SK-N-SH treated with all-trans-retinoic acid at 6 μM for 48 hours (cell line): ENCODE data around the gene NTN3.

Source experiments
- ATAC-seq: fragments of 200-7000 bp; cut with Tn5 transposase; 3 replicates; pipeline ENCODE4 v1.9.1; 2020; ENCODE audit warnings: mild to moderate bottlenecking, moderate library complexity
- ARNTL ChIP-seq: fragments of 450-650 bp; formaldehyde crosslinking; IDR thresholded peaks from 2 replicates; pipeline ENCODE4 v1.5.0; 2020; ENCODE audit warnings: low read depth, mild to moderate bottlenecking, moderate library complexity, borderline replicate concordance
- BACH2 ChIP-seq: fragments of 250-450 bp; sonication (Bioruptor Pico); IDR thresholded peaks from 2 replicates; pipeline ENCODE4 v1.9.0; 2021; ENCODE audit warnings: mild to moderate bottlenecking, borderline replicate concordance
- CREB5 ChIP-seq: fragments of 250-450 bp; sonication (Bioruptor Pico); IDR thresholded peaks from 2 replicates; pipeline ENCODE4 v1.5.1; 2020; ENCODE audit warnings: low read depth, mild to moderate bottlenecking, moderate library complexity
- CSDC2 ChIP-seq: fragments of 250-450 bp; sonication (Bioruptor Pico); IDR thresholded peaks from 2 replicates; pipeline ENCODE4 v1.5.0; 2020; ENCODE audit warnings: mild to moderate bottlenecking, moderate library complexity
- CSRNP3 ChIP-seq: fragments of 250-450 bp; sonication (Bioruptor Pico); IDR thresholded peaks from 2 replicates; pipeline ENCODE4 v1.5.1; 2021; ENCODE audit warnings: mild to moderate bottlenecking, moderate library complexity
- ESRRG ChIP-seq: fragments of 250-450 bp; sonication (Bioruptor Pico); IDR thresholded peaks from 2 replicates; pipeline ENCODE4 v1.6.1; 2021; ENCODE audit warnings: mild to moderate bottlenecking
- GLIS3 ChIP-seq: fragments of 250-450 bp; sonication (Bioruptor Pico); IDR thresholded peaks from 2 replicates; pipeline ENCODE4 v1.5.0; 2020; ENCODE audit warnings: mild to moderate bottlenecking, moderate library complexity
- ISL1 ChIP-seq: fragments of 250-450 bp; sonication (Bioruptor Pico); IDR thresholded peaks from 2 replicates; pipeline ENCODE4 v2.1.2; 2022; ENCODE audit warnings: mild to moderate bottlenecking, moderate library complexity
- OSR1 ChIP-seq: fragments of 250-450 bp; sonication (Bioruptor Pico); IDR thresholded peaks from 2 replicates; pipeline ENCODE4 v1.8.0; 2022; ENCODE audit warnings: moderate library complexity, mild to moderate bottlenecking, inconsistent platforms
- PATZ1 ChIP-seq: fragments of 250-450 bp; sonication (Bioruptor Pico); IDR thresholded peaks from 2 replicates; pipeline ENCODE4 v1.8.0; 2020; ENCODE audit warnings: mild to moderate bottlenecking, moderate library complexity, borderline replicate concordance
- POU6F1 ChIP-seq: fragments of 250-450 bp; sonication (Bioruptor Pico); IDR thresholded peaks from 2 replicates; pipeline ENCODE4 v1.8.0; 2021; ENCODE audit warnings: low read depth, mild to moderate bottlenecking, moderate library complexity, borderline replicate concordance
- PPARA ChIP-seq: fragments of 250-450 bp; sonication (Bioruptor Pico); IDR thresholded peaks from 2 replicates; pipeline ENCODE4 v1.5.0; 2020; ENCODE audit warnings: mild to moderate bottlenecking, borderline replicate concordance
- RARB ChIP-seq: fragments of 250-450 bp; sonication (Bioruptor Pico); IDR thresholded peaks from 2 replicates; pipeline ENCODE4 v1.8.0; 2021; ENCODE audit warnings: mild to moderate bottlenecking, moderate library complexity
- SNAI2 ChIP-seq: fragments of 250-450 bp; sonication (Bioruptor Pico); IDR thresholded peaks from 2 replicates; pipeline ENCODE4 v1.5.0; 2020; ENCODE audit warnings: mild to moderate bottlenecking, moderate library complexity
- TCF4 ChIP-seq: fragments of 250-450 bp; sonication (Bioruptor Pico); IDR thresholded peaks from 2 replicates; pipeline ENCODE4 v1.8.0; 2021; ENCODE audit warnings: mild to moderate bottlenecking, moderate library complexity, borderline replicate concordance
- TOX ChIP-seq: fragments of 250-450 bp; sonication (Bioruptor Pico); IDR thresholded peaks from 2 replicates; pipeline ENCODE4 v1.8.0; 2021; ENCODE audit warnings: mild to moderate bottlenecking, moderate library complexity, borderline replicate concordance
- TSHZ2 ChIP-seq: fragments of 250-450 bp; sonication (Bioruptor Pico); IDR thresholded peaks from 2 replicates; pipeline ENCODE4 v1.5.0; 2020; ENCODE audit warnings: mild to moderate bottlenecking, moderate library complexity
- ZC3H10 ChIP-seq: fragments of 250-450 bp; sonication (Bioruptor Pico); IDR thresholded peaks from 2 replicates; pipeline ENCODE4 v1.5.1; 2021; ENCODE audit warnings: mild to moderate bottlenecking, moderate library complexity
- ZFP30 ChIP-seq: fragments of 450-650 bp; formaldehyde crosslinking; IDR thresholded peaks from 2 replicates; pipeline ENCODE4 v1.5.0; 2022; ENCODE audit warnings: mild to moderate bottlenecking, moderate library complexity
- ZNF565 ChIP-seq: fragments of 450-650 bp; formaldehyde crosslinking; conservative IDR thresholded peaks from 2 replicates; pipeline ENCODE4 v1.5.0; 2020; ENCODE audit warnings: low read depth, mild to moderate bottlenecking, moderate library complexity
- ZNF70 ChIP-seq: fragments of 450-650 bp; formaldehyde crosslinking; IDR thresholded peaks from 2 replicates; pipeline ENCODE4 v1.5.0; 2020; ENCODE audit warnings: mild to moderate bottlenecking, moderate library complexity
- ZNF8 ChIP-seq: fragments of 450-650 bp; formaldehyde crosslinking; IDR thresholded peaks from 2 replicates; pipeline ENCODE4 v1.5.0; 2020; ENCODE audit warnings: mild to moderate bottlenecking, moderate library complexity

NTN3 gene

GRCh38 chr16:2482708-2483534 is 11.8 kb downstream of the NTN3 start (continued):
- 0 out of 2 replicates have a peak, but pooled peaks have one; percentile 34 for TF ChIP-seq TSHZ2 (CRISPR knock-in tag)

GRCh38 chr16:2483939-2484897 is 13.1 kb downstream of the NTN3 start:
- ATAC-seq, result no peak

GRCh38 chr16:2484898-2485508 is 13.9 kb downstream of the NTN3 start:
- ATAC-seq, result no peak
- no peak for TF ChIP-seq ZNF565 (CRISPR knock-in tag)
- TF ChIP-seq GLIS3, result no peak
- TF ChIP-seq TOX (CRISPR knock-in tag), result no peak
- TF ChIP-seq OSR1, result no peak
- TF ChIP-seq CREB5, result no peak
- TF ChIP-seq ZNF8 (CRISPR knock-in tag), result no peak
- TF ChIP-seq POU6F1 (CRISPR knock-in tag), result no peak
- TF ChIP-seq TCF4 (CRISPR knock-in tag), result no peak
- no peak for TF ChIP-seq RARB (CRISPR knock-in tag)
- TF ChIP-seq ZC3H10 (CRISPR knock-in tag), result no peak
- no peak for TF ChIP-seq CSRNP3
- TF ChIP-seq ZFP30 (CRISPR knock-in tag), result no peak
- no peak for TF ChIP-seq BACH2 (CRISPR knock-in tag)

More at GRCh38 chr16:2483939-2484897, 13.1 kb downstream of the NTN3 start:
- no peak for TF ChIP-seq ZNF8 (CRISPR knock-in tag)
- no peak for TF ChIP-seq TOX (CRISPR knock-in tag)
- no peak for TF ChIP-seq CSDC2 (CRISPR knock-in tag)
- TF ChIP-seq ARNTL (CRISPR knock-in tag), result no peak
- TF ChIP-seq GLIS3, result no peak
- no peak for TF ChIP-seq ISL1 (CRISPR knock-in tag)
- TF ChIP-seq POU6F1 (CRISPR knock-in tag), result no peak
- TF ChIP-seq ESRRG (CRISPR knock-in tag), result no peak
- TF ChIP-seq ZFP30 (CRISPR knock-in tag), result no peak
- TF ChIP-seq BACH2 (CRISPR knock-in tag), result no peak
- TF ChIP-seq ZNF565 (CRISPR knock-in tag), result no peak
- TF ChIP-seq PATZ1 (CRISPR knock-in tag), result no peak
- TF ChIP-seq SNAI2 (CRISPR knock-in tag), result no peak
- TF ChIP-seq TCF4 (CRISPR knock-in tag), result no peak
- no peak for TF ChIP-seq PPARA (CRISPR knock-in tag)
- TF ChIP-seq ZNF70 (CRISPR knock-in tag), result no peak
